PFSK-1 (cell line): ENCODE data around the gene PACS2.

ENCODE experiments used
- FOXP2 ChIP-seq: optimal IDR thresholded peaks from 2 replicates; pipeline ENCODE3; 2011; ENCODE audit warnings: borderline replicate concordance, control low read depth, inconsistent platforms; ENCODE audit not compliant: insufficient read depth; ENCODE audit errors: extremely low read length, extremely low read depth
- POLR2AphosphoS5 ChIP-seq: IDR thresholded peaks from 2 replicates; pipeline ENCODE4 v1.6.1; 2012; ENCODE audit warnings: low read depth, mild to moderate bottlenecking, control low read depth, low read length, moderate library complexity
- SIN3A ChIP-seq: IDR thresholded peaks from 2 replicates; pipeline ENCODE4 v1.6.1; 2012; ENCODE audit warnings: mild to moderate bottlenecking, low read length, moderate library complexity, borderline replicate concordance; ENCODE audit not compliant: insufficient read depth
- TAF1 ChIP-seq: IDR thresholded peaks from 2 replicates; pipeline ENCODE4 v1.6.1; 2012; ENCODE audit warnings: low read length, control low read depth, borderline replicate concordance; ENCODE audit not compliant: insufficient read depth
- TF ChIP-seq, protein P1 (sequence below), 2 experiments: IDR thresholded peaks; 2 replicates each; pipeline versions ENCODE4 v1.6.1 to v1.8.0; 2011 to 2012; ENCODE audit warnings: low read depth in 2 of 2, low read length in 2 of 2, control low read depth in 1 of 2, inconsistent platforms in 1 of 2, mild to moderate bottlenecking in 1 of 2, moderate library complexity in 1 of 2; ENCODE audit not compliant: insufficient read depth in 1 of 2

PACS2 gene

DNA sequence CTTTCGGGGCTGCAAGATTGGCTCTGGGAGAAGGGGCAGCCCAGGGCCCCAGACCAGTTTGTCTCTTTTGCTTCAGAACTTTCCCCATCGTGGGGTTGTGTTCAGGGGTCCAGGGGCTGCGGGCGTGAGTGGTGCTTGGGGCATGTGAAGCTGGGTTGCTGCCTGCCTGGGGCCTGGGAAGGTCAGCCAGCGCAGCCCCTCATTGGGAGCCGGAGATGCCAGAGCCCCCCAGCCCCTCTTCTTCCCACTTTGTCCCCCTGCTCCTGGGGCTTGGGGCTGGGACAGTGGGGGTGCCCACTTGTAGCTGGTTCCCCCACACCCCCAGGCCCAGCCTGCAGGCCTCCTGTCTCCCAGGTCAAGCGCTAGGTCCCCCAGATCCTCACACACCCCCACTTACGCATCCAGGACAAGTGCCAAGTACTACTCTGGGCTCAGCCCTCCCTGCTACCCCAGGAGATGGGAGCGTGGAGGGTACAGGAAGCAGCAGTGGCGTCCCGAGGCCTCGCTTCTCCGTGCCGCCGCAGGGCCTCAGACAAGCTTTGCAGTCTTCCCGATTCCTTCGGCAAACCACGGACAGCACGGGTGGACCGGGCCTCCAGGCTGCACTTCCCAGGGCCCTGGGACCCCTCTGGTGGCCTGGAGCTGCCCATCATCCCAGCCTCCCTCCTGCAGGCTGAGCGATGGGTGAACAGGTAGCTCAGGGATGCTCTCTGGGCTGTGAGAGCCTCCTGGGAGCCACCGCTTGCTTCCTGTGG is 41.5 kb downstream of the PACS2 start:
- TF ChIP-seq, protein P1, sequence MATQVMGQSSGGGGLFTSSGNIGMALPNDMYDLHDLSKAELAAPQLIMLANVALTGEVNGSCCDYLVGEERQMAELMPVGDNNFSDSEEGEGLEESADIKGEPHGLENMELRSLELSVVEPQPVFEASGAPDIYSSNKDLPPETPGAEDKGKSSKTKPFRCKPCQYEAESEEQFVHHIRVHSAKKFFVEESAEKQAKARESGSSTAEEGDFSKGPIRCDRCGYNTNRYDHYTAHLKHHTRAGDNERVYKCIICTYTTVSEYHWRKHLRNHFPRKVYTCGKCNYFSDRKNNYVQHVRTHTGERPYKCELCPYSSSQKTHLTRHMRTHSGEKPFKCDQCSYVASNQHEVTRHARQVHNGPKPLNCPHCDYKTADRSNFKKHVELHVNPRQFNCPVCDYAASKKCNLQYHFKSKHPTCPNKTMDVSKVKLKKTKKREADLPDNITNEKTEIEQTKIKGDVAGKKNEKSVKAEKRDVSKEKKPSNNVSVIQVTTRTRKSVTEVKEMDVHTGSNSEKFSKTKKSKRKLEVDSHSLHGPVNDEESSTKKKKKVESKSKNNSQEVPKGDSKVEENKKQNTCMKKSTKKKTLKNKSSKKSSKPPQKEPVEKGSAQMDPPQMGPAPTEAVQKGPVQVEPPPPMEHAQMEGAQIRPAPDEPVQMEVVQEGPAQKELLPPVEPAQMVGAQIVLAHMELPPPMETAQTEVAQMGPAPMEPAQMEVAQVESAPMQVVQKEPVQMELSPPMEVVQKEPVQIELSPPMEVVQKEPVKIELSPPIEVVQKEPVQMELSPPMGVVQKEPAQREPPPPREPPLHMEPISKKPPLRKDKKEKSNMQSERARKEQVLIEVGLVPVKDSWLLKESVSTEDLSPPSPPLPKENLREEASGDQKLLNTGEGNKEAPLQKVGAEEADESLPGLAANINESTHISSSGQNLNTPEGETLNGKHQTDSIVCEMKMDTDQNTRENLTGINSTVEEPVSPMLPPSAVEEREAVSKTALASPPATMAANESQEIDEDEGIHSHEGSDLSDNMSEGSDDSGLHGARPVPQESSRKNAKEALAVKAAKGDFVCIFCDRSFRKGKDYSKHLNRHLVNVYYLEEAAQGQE (IDR thresholded peaks at IDR 0.05; ENCODE audit: insufficient read depth in 1 of 2, low read depth in 2 of 2, low read length in 2 of 2), result no peak
- TF ChIP-seq SIN3A (no peak), FOXP2 (no peak), TAF1 (no peak), POLR2AphosphoS5 (no peak)

DNA sequence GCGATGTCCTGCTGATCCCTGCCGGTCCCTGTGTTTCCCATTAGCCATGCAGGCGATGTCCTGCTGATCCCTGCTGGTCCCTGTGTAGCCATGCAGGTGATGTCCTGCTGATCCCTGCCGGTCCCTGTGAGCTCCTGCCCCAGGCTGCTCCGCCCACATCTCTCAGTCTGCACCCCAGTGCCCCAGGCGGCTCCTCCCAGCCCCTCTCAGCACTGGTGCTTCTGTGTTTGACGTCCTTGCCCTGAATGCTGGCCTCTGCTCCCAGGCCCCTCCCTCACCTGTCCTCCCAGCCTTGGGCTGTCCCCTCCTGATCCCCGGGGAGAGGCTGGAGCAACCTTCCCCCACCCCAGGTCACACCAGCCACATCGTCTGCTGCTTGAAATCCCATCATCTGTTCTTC is 42.4 kb downstream of the PACS2 start:
- no peak for TF ChIP-seq TAF1
- TF ChIP-seq FOXP2, result no peak
- no peak for TF ChIP-seq SIN3A
- TF ChIP-seq, protein P1 (IDR thresholded peaks at IDR 0.05; ENCODE audit: insufficient read depth in 1 of 2, low read depth in 2 of 2, low read length in 2 of 2), result no peak
- no peak for TF ChIP-seq POLR2AphosphoS5

- TF ChIP-seq SIN3A, result no peak
- TF ChIP-seq POLR2AphosphoS5, result no peak
- TF ChIP-seq, protein P1 (IDR thresholded peaks at IDR 0.05; ENCODE audit: insufficient read depth in 1 of 2, low read depth in 2 of 2, low read length in 2 of 2), result no peak
- no peak for TF ChIP-seq TAF1
- TF ChIP-seq FOXP2, result no peak
Measured at GRCh38 chr14:105357626-105358025, 43.1 kb downstream of the PACS2 start.

GRCh38 chr14:105358140-105358846 is 43.7 kb downstream of the PACS2 start:
- TF ChIP-seq SIN3A (no peak), TAF1 (no peak), POLR2AphosphoS5 (no peak), FOXP2 (no peak)
- TF ChIP-seq, protein P1 (IDR thresholded peaks at IDR 0.05; ENCODE audit: insufficient read depth in 1 of 2, low read depth in 2 of 2, low read length in 2 of 2), result no peak
